PC-9 (cell line): ENCODE data around the gene ZNF787. TPM values are rescaled to one million over a fixed set of nuclear protein-coding genes. Genes with fewer than 3 reads are reported as not detected.

Experiments
- BruUV-seq: library from RNA; stranded (reverse); fragments of 400-500 nt; replicated peaks from 2 replicates; lab custom pipeline; 2021; lab: Mats Ljungman, UMichigan
- CTCF ChIA-PET: fragments of 300-600 bp; sonication (Branson Sonifier 250); formaldehyde crosslinking; loops from one replicate; lab custom pipeline; 2022; ENCODE audit warnings: antibody characterized with exemption; lab: Charles Lee
- POLR2A ChIA-PET: fragments of 300-600 bp; sonication (Branson Sonifier 250); formaldehyde crosslinking; loops from one replicate; lab custom pipeline; 2022; ENCODE audit warnings: antibody characterized with exemption; ENCODE audit not compliant: unreplicated experiment; lab: Charles Lee
- DNase-seq, 2 experiments: peaks; one replicate each; pipeline versions ENCODE4 v3.0.0 to v3.0.0-alpha.2; 2015 to 2022; ENCODE audit warnings: mixed read lengths in 1 of 2
- H2AFZ ChIP-seq: fragments of 200-600 bp; sonication (generic); 2 replicates; pipeline ENCODE4 v1.8.1; 2017; ENCODE audit warnings: antibody characterized with exemption
- H3F3A ChIP-seq: fragments of 200-600 bp; sonication (generic); 2 replicates; pipeline ENCODE4 v1.8.1; 2017; ENCODE audit warnings: antibody characterized with exemption, mild to moderate bottlenecking, low read depth; ENCODE audit not compliant: insufficient read depth
- H3K27ac ChIP-seq: fragments of 200-600 bp; sonication (generic); 2 replicates; pipeline ENCODE4 v1.6.1; 2016; ENCODE audit warnings: mixed run types
- H3K27me3 ChIP-seq: fragments of 200-600 bp; sonication (generic); 2 replicates; pipeline ENCODE4 v1.6.1; 2016; ENCODE audit warnings: low read depth, mixed run types; ENCODE audit not compliant: insufficient read depth
- H3K36me3 ChIP-seq: fragments of 200-600 bp; sonication (generic); 2 replicates; pipeline ENCODE4 v1.6.1; 2016; ENCODE audit warnings: low read depth, mixed run types
- H3K4me1 ChIP-seq: fragments of 200-600 bp; sonication (generic); replicated peaks from 2 replicates; pipeline ENCODE4 v1.6.1; 2016; ENCODE audit warnings: mixed run types; ENCODE audit not compliant: insufficient read depth
- H3K4me2 ChIP-seq: fragments of 200-600 bp; sonication (generic); 2 replicates; pipeline ENCODE4 v1.6.1; 2017; ENCODE audit warnings: mixed run types
- H3K4me3 ChIP-seq: fragments of 200-600 bp; sonication (generic); 2 replicates; pipeline ENCODE4 v1.6.1; 2016; ENCODE audit warnings: mixed run types
- H3K79me2 ChIP-seq: fragments of 200-600 bp; sonication (generic); 2 replicates; pipeline ENCODE4 v1.6.1; 2017; ENCODE audit warnings: low read depth, mixed run types
- H3K9me2 ChIP-seq: fragments of 200-600 bp; sonication (generic); 2 replicates; pipeline ENCODE4 v1.8.1; 2017; ENCODE audit warnings: mild to moderate bottlenecking; ENCODE audit not compliant: insufficient read depth
- H3K9me3 ChIP-seq: fragments of 200-600 bp; sonication (generic); 2 replicates; pipeline ENCODE4 v1.8.1; 2016; ENCODE audit warnings: low read depth; ENCODE audit not compliant: insufficient read depth
- H4K20me1 ChIP-seq: fragments of 200-600 bp; sonication (generic); 2 replicates; pipeline ENCODE4 v1.8.1; 2017; ENCODE audit not compliant: insufficient read depth
- EZH2 ChIP-seq: fragments of 200-600 bp; sonication (generic); IDR thresholded peaks from 2 replicates; pipeline ENCODE4 v1.8.0; 2017; ENCODE audit warnings: antibody characterized with exemption, low read depth
- intact Hi-C: fragments of 100-400 bp; cut with micrococcal nuclease; formaldehyde crosslinking; loops from one replicate; pipeline ENCODE4 v1.10.0; 2022; ENCODE audit not compliant: unreplicated experiment
- total RNA-seq: library from RNA; stranded (reverse); gene quantifications from 2 replicates; pipeline ENCODE4 v1.2.3, GENCODE V29; 2021
- TF ChIP-seq, protein P1 (sequence below): fragments of 200-600 bp; sonication (generic); conservative IDR thresholded peaks from 2 replicates; pipeline ENCODE4 v1.6.1; 2017; ENCODE audit warnings: mixed run types, antibody characterized with exemption, mild to moderate bottlenecking, moderate library complexity

ZNF787 gene
- total RNA-seq, 1 experiment from 2014 or later = 51.4 TPM

DNA sequence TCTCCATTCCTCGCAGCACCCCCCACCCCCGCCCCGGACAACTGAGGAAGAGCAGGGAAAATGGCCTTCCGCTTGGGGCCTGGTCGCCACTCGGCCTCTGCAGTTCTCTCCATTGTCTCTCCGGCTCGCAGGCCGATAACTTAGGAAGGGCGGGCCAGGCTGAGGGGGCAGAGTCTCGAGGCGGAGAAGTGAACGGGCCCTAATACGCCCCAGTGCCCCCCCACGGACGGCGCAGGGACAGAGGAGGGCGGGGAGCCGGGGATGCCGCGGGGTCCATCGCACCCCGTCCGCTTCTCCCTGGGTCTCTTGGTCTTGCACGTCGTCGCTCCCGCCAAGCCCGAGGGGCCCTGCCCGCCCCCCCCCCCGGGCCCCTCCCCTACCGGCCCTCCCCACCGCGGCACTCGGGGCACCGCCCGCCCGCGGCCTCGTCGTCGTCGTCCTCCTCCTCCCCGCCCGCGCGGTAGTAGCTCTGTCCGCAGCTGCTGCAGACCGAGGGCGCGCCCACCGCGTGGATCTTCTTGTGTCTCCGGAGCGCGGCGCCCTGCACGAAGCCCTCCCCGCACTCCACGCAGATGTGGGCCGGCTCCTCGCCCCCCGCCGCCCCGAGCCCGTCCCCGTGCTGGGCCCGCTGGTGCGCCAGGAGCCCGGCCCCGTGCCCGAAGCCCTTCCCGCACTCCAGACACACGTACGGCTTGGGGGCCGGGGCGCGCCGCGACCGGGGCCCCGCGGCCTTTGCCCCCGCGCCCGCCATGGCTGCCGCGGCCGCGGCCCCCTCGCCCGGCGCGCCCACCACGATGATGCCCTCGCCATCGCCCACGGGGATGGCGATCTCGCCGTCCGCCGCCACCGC, 33.2 kb downstream of the ZNF787 start:
- H3K9me2 ChIP-seq = no peaks in the 10 kb centered on the region
- H3K4me2 ChIP-seq = no peak overlapping the region
- no peak overlapping the region for H3K27ac ChIP-seq
- ChIA-PET CTCF (no interaction called here), POLR2A (no interaction called here)
- H3K4me3 ChIP-seq = no peak overlapping the region
- TF ChIP-seq, protein P1, sequence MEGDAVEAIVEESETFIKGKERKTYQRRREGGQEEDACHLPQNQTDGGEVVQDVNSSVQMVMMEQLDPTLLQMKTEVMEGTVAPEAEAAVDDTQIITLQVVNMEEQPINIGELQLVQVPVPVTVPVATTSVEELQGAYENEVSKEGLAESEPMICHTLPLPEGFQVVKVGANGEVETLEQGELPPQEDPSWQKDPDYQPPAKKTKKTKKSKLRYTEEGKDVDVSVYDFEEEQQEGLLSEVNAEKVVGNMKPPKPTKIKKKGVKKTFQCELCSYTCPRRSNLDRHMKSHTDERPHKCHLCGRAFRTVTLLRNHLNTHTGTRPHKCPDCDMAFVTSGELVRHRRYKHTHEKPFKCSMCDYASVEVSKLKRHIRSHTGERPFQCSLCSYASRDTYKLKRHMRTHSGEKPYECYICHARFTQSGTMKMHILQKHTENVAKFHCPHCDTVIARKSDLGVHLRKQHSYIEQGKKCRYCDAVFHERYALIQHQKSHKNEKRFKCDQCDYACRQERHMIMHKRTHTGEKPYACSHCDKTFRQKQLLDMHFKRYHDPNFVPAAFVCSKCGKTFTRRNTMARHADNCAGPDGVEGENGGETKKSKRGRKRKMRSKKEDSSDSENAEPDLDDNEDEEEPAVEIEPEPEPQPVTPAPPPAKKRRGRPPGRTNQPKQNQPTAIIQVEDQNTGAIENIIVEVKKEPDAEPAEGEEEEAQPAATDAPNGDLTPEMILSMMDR = no peak
- no peak for TF ChIP-seq EZH2
- H3K9me3 ChIP-seq = no peaks in the 10 kb centered on the region
- H3K27me3 ChIP-seq = no peaks in the 10 kb centered on the region
- no peaks in the 10 kb centered on the region; the same call in 1 of the 2 replicates for H3K36me3 ChIP-seq
- DNase-seq = no peak
- peaks cover 39% of the 10 kb centered on the region for H3K79me2 ChIP-seq
- peaks cover 29% of the 10 kb centered on the region for H3K4me1 ChIP-seq
- H4K20me1 ChIP-seq = peaks cover 78% of the 10 kb centered on the region
- H2AFZ ChIP-seq = no peak overlapping the region
- intact Hi-C loops = no loop called here
- BruUV-seq = no TSS peak
- peaks cover 46% of the 10 kb centered on the region for H3F3A ChIP-seq

DNA sequence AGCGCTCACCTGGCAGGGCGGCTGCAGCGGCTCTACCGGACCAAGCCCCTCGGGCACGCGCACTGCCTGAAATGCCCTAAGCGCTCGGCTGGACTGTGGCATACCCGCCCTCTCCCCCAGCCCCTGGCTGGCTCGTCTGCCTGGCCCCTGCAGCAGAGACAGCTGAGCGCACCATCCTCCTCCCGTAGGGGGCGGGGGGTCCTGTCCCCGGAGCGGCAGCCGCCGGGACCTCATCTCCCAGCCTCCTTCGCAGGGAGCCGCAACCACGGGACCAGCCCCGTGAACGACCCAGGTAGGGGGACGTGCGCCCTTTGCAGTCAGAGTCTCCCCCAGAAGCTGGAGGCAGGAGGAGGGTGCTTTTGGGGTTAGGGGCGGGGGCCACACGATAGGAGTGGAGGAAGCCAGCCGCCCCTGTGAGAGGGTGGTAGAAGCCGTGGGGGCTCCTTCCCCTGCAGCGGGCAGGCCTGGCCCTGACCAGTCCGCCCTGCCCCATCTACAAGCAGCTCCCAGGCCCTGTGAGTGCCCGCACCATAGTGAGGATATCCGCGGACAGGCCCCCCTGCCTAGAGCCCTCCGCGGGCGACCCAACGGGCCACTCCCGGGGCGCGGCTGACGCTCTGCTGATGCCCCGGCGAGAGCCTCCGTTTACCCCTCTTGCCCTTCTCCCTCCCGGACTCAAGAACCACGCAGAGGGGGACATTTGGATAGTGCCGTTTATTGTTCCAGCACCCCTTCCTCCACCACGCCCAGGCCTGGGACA, 34.2 kb downstream of the ZNF787 start:
- Histone ChIP-seq H3K9me3 (no peaks in the 10 kb centered on the region), H4K20me1 (peaks cover 82% of the 10 kb centered on the region), H3K4me3 (no peak overlapping the region), H3K4me2 (no peak overlapping the region), H2AFZ (no peak overlapping the region), H3K79me2 (peaks cover 29% of the 10 kb centered on the region), H3K27me3 (no peaks in the 10 kb centered on the region), H3K4me1 (peaks cover 21% of the 10 kb centered on the region), H3K27ac (no peak overlapping the region), H3K9me2 (no peaks in the 10 kb centered on the region), H3F3A (peaks cover 46% of the 10 kb centered on the region), H3K36me3 (no peaks in the 10 kb centered on the region; the same call in 1 of the 2 replicates)
- no peak for DNase-seq
- BruUV-seq = no TSS peak
- TF ChIP-seq, protein P1 = no peak
- CTCF ChIA-PET = no interaction called here
- POLR2A ChIA-PET = no interaction called here
- intact Hi-C loops = no loop called here

DNA sequence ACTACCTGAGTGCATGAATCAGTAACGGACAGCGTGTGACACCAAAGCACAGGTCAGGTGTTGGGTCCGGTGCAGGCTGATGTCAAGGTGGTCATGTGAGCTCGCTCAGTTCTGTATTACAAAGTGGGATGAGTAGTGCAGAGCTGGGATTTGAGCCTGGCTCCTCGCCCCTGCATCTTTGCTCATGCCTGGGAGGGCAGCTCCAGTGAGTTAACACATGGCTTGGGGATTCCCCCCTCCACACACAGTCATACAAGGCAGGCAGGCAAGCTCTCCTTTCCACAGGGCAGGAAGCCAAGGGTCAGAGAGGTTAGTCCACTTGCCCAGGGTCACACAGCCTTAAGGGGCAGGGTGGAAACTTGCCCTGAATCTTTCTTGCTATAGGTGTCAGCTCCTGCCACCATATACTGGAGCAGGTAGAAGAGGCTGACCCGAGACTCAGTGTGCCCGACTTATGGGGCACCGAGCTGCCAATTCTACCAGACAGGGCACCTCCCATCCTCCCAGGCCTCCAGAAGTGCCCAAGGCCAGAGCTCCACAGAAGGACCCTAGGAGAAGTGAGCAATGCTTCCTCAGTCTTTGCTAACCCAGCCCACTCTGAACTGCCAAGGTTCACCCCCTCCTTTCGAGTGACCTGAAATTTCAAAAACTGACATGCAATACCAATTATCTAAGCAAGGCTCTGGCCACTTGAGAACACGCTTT, 35.4 kb downstream of the ZNF787 start:
- no TSS peak for BruUV-seq

More for the DNA sequence above, 35.4 kb downstream of the ZNF787 start:
- ChIA-PET CTCF (no interaction called here), POLR2A (no interaction called here)
- TF ChIP-seq, protein P1 = no peak
- TF ChIP-seq EZH2 = no peak
- Histone ChIP-seq H3K4me1 (peaks cover 14% of the 10 kb centered on the region), H3F3A (peaks cover 37% of the 10 kb centered on the region), H4K20me1 (peaks cover 84% of the 10 kb centered on the region), H3K4me2 (no peak overlapping the region), H3K9me3 (no peaks in the 10 kb centered on the region), H3K9me2 (no peaks in the 10 kb centered on the region), H3K4me3 (no peak overlapping the region), H3K27ac (no peak overlapping the region), H3K36me3 (no peaks in the 10 kb centered on the region; the same call in 1 of the 2 replicates), H3K27me3 (no peaks in the 10 kb centered on the region), H2AFZ (no peak overlapping the region), H3K79me2 (peaks cover 29% of the 10 kb centered on the region)
- DNase-seq = no peak
- intact Hi-C loops = no loop called here
